ENCODE measurements around the gene UST.

DNA sequence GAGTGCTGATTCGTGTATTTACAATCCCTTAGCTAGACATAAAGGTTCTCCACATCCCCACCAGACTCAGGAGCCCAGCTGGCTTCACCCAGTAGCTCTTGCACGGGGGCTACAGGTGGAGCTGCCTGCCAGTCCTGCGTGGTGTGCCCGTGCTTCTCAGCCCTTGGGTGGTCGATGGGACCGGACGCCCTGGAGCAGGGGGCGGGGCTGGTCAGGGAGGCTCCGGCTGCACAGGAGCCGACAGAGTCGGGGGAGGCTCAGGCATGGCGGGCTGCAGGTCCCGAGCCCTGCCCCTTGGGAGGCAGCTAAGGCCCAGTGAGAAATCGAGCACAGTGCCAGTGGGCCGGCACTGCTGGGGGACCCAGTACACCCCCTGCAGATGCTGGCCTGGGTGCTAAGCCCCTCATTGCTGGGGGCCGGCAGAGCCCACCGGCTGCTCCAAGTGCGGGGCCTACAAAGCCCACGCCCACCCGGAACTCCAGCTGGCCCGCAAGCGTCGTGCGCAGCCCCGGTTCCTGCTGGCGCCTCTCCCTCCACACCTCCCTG, 48.9 kb upstream of the UST start:
- TF ChIP-seq, protein P1, sequence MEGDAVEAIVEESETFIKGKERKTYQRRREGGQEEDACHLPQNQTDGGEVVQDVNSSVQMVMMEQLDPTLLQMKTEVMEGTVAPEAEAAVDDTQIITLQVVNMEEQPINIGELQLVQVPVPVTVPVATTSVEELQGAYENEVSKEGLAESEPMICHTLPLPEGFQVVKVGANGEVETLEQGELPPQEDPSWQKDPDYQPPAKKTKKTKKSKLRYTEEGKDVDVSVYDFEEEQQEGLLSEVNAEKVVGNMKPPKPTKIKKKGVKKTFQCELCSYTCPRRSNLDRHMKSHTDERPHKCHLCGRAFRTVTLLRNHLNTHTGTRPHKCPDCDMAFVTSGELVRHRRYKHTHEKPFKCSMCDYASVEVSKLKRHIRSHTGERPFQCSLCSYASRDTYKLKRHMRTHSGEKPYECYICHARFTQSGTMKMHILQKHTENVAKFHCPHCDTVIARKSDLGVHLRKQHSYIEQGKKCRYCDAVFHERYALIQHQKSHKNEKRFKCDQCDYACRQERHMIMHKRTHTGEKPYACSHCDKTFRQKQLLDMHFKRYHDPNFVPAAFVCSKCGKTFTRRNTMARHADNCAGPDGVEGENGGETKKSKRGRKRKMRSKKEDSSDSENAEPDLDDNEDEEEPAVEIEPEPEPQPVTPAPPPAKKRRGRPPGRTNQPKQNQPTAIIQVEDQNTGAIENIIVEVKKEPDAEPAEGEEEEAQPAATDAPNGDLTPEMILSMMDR (IDR thresholded peaks at IDR 0.05): no peak
- TF ChIP-seq POLR2A (IDR thresholded peaks at IDR 0.05) (no peak), EP300 (IDR thresholded peaks at IDR 0.05) (no peak)
